Stimulated activated naive CD4-positive, alpha-beta T cell (primary cell): ENCODE results near the gene RGS9.

Experiments
- DNase-seq, 6 experiments: peaks; one replicate each; lab custom pipeline; 2025; lab: John Stamatoyannopoulos, UW

RGS9 gene

DNA sequence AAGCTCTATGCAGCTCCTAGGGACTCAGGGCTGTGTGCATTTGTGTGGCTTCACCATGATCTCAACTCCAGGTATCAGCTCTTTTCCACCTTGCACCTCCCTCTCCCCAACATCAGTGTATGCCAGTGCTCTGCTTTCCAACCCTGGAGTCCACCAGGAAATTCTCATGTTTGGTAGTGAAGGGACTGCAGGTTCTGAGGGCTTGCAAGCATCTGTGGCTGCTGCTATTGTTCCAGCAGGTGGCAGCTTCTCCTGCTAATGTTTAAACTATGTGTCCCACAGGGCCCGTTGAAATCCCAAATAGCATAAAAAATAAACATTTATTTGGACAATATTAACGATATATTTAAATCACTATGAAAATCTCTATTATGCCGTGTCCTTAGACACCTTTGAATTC is 82.0 kb downstream of the RGS9 start:
- DNase-seq = no peak

DNA sequence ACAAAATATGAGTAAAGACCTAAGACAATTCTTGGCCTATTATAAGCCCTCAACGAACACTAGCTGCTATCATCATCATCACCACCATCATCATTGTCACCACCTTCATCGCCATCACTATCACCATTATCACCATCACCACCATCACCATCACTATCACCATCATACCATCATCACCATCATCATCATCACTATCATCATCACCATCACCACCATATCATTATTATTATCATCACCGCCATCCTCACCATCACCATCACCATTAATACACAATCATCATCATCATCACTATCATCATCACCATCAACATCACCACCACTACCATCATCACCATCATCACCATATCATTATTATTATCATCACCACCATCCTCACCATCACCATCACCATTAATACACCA is 82.5 kb downstream of the RGS9 start:
- DNase-seq = no peak

DNA sequence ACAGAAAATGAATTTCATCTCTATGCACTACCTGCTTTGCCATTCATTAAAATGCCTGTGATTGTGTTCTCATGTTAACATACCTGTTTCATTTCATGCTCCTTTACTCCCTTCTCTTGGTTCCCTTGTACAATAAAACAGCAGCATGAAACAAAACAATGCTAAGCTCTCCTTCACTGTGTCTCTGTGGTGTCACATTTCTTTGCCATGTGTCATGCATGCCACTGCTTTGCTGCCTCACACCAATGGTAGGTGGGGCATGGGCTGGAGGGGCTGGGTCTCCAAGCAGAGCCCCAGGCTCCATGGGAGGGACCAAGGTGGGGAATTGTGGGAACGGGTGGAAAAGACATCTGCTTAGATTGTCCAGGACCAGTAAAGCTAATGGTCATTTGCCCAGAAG is 83.6 kb downstream of the RGS9 start:
- DNase-seq = no peak

GRCh38 chr17:65222214-65222738 is 85.1 kb downstream of the RGS9 start:
- DNase-seq = no peak

DNA sequence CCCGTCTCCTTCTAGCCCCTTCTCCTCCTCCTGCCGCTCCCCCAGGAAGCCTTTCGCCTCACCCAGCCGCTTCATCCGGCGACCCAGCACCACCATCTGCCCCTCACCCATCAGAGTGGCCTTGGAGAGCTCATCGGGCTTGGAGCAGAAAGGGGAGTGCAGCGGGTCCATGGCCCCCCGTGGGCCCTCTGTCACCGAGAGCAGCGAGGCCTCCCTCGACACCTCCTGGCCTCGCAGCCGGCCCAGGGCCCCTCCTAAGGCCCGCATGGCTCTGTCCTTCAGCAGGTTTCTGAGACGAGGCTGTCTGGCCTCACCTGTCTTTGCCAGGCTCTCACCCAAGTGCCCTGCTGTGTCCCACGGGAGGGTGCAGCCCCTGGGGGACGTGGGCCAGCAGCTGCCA is 87.9 kb downstream of the RGS9 start:
- no peak for DNase-seq

GRCh38 chr17:65226227-65226626 is 89.1 kb downstream of the RGS9 start:
- DNase-seq = no peak

DNA sequence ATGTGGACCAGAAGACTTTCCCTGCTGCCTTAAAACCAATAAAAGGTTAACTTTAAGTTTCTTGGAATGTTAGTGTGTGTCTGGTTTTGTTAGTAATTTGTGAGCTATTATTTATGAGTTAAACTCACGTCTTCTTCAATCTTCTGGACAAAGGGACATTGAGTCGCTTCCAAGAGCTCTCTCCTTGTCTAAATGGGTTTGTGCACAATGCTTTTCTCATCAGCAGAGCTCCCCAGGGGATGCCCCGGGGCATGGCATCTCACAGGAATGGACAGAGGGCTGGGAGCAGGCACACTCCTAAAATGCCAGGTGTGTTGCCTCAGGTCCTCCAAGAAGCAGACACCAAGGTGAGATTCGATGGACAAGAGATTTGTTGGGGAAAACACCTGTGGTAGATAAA is 90.5 kb downstream of the RGS9 start:
- no peak for DNase-seq

DNA sequence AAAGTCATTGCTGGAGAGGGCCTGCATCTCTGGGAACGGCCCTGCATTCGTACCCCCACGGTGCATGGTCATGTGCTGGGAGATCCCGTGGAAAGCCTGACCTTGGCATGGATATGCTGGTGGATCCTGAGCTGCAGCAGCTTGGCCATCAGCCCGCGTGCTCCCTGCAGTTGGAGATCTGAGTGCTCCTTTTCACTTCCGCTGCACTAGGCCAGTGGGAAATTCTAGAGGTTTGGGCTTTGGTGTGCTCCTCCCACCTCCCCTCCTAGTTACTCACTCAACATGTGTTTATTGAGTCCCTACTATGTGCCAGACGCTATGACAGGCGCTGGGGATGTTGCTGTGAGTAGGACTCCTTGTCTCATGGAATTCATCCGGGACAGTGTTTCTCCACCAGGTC is 91.1 kb downstream of the RGS9 start:
- no peak for DNase-seq

DNA sequence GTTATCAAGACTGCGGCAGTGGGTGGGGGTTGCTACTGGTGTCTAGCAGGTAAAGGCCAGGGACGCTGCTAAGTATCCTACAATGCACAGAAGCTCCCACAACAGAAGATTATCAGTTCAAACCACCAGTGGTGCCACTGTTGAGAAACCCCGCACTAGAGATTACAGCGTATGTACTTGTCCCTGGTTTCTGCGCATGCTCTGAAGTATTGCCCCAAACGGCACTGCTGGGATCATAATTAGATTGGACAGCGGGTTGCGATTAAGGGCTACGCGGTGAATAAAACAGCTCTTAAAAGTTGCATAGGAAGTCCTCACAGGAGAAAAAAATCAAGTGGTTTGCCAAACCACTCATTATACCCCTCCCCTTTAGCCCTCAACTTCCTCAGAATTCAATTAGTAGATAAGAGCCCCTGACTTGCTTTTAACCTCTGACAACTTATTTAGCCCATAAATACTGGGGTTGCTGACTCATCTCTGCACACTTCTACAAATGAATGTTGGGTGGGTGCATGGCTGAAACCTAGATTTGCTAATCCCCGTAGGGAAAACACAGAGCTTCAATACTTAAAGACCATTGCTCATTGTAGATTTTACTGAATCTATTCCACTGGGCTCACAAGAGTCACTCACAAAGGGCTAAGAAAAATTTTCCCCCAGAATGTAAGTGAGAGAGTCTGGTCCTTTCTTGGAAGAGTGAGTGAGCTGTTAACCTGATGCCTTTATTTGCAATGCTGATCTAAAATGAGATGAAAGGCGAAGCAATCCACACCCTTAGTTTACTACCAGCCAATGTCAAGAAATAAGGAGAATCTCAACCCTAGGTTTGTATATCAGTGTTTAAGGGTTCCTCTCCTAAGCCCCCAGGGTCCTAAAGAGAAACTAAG is 91.8 kb downstream of the RGS9 start:
- peak in 1 of 6 experiments; percentile 24 for DNase-seq

DNA sequence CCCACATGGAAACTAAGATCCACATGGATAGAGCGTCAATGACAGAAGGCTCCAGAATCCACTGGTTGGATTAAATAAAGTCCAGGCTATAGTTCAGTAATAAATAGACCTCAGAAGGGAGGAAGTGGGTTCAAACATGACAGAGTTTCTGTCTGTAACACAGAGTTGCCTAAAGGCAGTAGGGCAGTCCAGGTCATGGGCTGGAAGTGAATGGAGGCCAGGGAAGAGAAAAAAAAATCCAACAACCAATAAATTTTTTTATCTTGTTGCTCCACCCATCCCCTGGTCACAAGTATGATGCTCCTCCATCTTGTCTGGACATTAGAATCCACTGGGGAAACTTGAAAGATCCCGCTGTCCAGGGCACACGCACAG is 92.4 kb downstream of the RGS9 start:
- DNase-seq = no peak

GRCh38 chr17:65230040-65230439 is 92.9 kb downstream of the RGS9 start:
- DNase-seq = no peak

- DNase-seq = no peak
These were observed 93.9 kb downstream of the RGS9 start for GRCh38 chr17:65231086-65231485.

DNA sequence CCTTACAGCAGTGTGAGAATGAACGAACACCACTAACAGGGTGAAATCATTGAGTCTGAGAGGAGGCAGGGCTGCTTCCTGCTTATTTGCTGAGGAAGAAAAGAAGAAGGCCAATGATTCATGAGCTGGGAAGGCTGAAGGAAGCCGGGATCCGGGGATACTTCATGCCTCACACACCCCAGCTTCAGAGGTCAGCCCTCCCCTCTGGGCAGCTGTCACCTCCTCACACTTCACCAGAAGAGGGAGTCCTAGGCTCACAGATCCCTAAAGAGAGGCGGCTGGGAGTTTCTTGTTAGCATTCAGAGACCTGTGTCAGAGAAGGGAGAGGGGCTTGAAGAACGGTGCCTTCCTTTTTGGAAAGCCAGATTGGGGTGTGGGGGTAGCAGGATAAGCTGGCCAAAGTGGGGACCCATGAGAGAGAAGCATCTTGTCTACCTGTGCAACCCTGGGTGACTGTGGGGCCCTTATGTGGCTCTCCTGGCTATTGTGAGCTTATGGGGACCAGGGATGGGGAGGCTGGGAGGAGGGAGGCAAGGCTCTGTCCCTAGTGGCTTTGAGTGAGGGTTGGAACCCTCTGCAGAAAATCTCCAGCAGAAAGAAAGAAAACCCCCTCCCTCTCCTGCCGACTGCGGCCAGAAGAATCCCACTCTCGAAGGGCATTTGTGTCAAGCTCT is 94.6 kb downstream of the RGS9 start:
- peak in 5 of 6 experiments; percentile 16 to 45 (median 20) for DNase-seq

- no peak for DNase-seq
These were observed 98.1 kb downstream of the RGS9 start for GRCh38 chr17:65235284-65235683.

DNA sequence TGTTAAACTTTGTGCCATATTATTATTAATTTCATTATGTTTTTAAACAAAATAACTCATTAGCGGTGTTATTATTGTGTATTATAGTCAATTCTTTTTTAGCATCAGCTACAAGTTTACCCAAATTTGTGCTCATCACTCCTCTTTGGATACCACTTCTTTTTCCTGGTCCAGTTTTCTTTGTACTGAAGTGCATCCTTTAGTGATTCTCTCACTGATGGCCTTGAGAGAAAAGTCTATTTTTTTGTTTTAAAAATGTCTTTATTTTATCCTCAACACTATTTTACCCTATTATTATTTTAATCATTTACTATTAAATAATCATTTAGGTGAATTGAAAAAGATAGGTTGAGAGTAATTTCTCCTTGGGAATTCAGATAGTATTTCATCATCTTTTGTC is 99.2 kb downstream of the RGS9 start:
- no peak for DNase-seq

DNA sequence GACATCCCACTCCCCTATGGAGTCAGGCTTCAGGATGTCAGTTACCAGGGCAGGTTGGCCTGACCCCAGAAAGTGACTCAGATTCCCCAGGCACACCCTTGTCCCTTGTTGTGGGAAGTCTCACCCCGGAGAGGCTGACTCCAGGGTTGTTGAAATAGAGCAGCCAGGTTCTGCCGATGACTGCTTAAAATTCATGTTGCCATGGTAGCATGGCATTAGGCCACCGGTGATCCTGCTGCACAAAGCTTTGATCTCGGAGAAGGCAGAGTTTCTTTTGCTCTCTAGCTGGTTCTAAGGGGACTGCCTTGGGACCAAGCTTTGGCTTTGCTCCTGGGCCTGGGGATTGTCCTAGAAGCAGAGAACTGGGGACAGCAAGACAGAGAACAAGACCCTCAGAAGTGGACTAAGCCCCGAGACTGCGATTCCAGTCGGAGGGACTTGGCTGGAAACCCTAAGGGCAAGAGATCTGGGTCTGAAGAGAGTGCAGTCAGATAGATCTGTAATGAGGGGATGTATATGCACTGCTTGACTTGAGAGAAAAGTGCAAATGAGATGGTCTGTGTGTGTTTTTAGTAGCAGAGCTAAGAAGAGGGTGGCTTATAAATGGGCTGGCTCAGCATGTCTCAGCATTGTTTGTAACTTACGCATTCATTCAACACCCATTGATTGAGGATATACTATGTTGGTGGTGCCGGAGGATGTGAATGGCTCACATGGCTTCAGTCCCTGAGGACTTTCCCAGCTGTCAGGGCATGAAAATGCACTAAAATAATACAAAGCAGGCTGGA is 106.9 kb downstream of the RGS9 start:
- DNase-seq = no peak

DNA sequence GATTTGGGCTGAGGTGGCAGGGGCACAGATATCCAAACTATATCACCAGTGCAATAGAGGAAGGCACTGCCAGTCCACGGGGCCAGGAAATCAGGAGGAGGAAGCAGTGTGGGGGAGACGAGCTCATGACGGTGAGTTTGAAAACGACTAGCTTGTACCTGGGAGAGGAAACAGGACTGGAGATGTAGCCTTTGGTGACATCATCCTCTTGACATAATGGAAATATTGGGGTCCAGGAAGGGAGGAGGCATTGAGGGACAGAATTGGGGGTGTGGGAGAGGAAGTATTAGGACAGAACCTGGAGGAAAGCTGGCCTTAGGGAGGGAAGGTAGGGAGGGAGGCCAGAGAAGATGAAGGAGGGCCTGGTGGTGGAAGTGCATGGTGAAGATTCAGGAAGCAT is 109.1 kb downstream of the RGS9 start:
- DNase-seq = no peak

GRCh38 chr17:65249774-65250173 is 112.6 kb downstream of the RGS9 start:
- no peak for DNase-seq

DNA sequence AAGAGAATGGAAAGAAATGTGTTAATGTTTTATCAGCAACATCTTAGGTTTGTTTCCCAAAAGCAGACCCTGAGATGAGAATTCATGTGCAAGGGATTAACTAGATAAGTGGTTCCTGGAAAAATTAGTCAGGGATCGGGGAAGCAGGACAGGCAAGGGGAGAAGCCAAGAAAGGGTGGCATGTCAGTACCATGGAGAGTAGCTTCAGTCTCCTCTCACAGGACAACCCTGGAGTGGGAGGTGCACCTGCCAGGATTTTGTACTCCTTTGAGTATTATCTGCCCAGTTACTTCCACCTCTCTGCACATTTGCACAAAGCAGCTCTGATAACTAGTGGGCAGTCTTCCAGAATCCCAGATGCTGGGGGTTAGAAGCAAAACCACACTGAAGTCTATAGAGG is 117.0 kb downstream of the RGS9 start:
- no peak for DNase-seq

GRCh38 chr17:65259281-65259680 is 122.1 kb downstream of the RGS9 start:
- DNase-seq = no peak

- no peak for DNase-seq
These were observed 122.7 kb downstream of the RGS9 start for GRCh38 chr17:65259696-65260485.

- DNase-seq = no peak
These were observed 123.5 kb downstream of the RGS9 start for GRCh38 chr17:65260626-65261025.
